GM21526 (cell line): ENCODE measurements around the gene RUFY3.
A peak's percentile ranks its signal among the peaks of the same experiment; 100 is the strongest.
"Not testable (repeated sequence)": the region's sequence is repeated elsewhere in the genome, so short reads cannot be mapped to it uniquely, and the experiment has no call there.

Source experiments
- ATAC-seq: cut with Tn5 transposase; IDR thresholded peaks from one replicate; pipeline ENCODE4 v1.9.1; 2021; ENCODE audit warnings: moderate library complexity; ENCODE audit not compliant: unreplicated experiment, low FRiP score

The RUFY3 gene

DNA sequence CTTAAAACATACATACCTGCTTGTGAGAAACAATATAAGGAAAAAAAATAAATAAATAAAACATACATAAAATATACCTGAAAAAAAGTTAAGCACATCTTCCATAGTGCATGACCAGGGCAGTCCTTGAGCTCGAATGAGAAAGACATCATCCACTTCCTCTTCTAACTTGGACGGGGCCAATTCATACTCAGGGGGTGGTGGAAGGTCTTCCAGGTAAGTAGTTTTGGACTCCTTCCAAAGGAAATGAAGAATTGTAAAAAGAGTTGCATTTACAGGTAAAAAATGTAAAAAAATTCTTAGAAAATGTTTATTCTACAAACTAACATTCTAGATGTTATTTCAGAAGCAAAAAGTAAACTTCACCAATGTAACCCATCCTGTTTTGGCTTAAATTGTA is 114.3 kb downstream of the RUFY3 start:
- no peak for ATAC-seq

DNA sequence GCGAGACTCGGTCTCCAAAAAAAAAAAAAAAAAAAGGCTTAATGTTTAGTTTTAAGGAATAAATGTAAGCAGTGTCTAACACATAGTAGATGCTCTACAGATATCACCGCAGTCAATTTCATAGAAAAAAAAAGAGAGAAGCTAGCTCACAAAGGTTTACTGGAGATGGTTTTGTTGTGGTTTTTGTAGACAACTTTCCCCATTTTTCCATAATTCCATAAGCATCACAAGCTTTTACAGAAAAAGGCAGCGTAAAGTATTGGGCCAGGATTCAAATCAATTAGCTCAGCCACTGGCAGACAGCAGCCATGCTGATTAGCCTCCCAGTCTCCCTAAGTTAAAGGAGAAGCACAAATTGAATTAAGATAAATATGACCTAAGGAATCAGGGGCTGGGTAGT is 116.4 kb downstream of the RUFY3 start:
- no peak for ATAC-seq

GRCh38 chr4:70838666-70839588 is 117.2 kb downstream of the RUFY3 start:
- peak; percentile 59 for ATAC-seq

DNA sequence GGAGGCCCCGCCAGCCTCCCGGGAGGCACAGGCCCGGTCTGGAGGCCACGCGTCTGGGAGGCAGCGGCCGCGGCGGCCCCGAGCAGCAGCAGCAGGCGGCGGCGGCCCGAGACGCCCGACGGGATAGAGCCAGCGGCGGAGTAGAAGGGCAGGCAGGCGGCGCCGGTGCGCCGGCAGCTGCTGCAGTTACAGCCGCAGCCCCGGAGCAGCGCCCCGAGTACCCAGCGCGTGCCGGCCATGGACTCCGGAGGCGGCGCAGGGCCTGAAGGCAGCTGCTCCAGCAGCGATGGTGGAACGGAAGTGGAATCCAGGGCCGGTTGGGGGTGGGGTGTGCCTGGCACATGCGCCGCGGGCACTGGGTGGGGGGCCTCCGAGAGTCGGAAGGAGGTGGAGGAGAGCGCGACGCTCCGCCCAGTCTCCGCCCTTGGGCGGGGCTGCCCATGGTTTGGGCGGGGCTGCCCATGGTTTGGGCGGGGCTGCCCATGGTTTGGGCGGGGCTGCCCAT is 117.9 kb downstream of the RUFY3 start, which contains the start of gene GRSF1:
GRSF1 (minus strand) TSS at position 302 of the 505 bp plus-strand sequence; CDS start at position 239, 63 bp downstream.
- ATAC-seq, result peak; percentile 63

- ATAC-seq, result not testable (repeated sequence)
Observed at GRCh38 chr4:70840137-70840536, 118.4 kb downstream of the RUFY3 start.

- ATAC-seq, result not testable (repeated sequence)
Observed at GRCh38 chr4:70840631-70841030, 118.9 kb downstream of the RUFY3 start.

- ATAC-seq, result no peak
Observed at GRCh38 chr4:70841211-70841610, 119.4 kb downstream of the RUFY3 start.

DNA sequence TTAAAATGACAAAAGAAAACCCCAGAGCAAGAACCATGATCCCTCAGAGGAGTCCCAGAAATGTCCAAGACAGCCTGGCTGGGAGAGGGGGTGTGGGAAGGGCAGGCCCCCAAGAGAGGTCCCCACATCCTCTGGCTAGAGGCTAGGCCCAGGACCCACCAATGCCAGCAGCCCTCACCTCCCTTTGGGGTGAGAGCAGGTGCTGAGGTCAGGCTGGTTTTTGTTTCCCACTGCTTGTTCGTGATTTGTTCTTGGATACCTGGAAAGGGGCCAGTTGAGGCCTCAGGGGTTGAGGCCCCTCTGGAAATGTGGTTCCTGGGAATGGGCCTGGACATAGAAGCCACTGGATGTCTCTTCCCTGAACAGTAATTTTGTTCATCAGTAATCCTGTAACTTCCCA is 120.2 kb downstream of the RUFY3 start:
- no peak for ATAC-seq

DNA sequence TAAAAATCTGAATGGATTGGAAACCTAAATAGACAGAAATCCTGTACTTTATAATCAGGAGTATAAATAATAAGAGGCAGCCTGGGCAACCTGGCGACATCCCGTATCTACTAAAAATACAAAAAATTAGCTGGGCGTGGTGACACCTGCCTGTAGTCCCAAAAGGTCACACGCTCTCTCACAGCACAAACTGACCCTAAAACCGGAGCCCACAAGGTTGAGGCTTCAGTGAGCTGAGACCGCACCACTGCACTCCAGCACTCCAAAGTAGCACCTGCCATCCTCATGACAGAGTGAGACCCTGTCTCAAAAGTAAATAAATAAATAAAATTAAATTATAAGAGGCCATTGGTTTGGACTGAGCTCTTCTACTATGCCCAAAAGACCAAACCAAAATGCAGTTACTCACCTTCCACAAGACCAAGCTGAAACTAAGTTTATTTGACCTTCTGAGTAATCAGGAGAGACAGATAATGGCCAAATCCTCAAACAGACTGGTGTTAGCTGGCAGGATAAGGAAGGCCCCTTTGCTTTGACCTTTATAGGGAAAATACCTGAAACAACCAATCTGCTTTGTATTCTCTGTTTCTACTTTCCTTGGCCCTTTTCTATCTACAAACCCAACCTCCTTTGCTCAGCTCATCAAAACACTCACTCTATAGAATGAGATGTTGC is 121.1 kb downstream of the RUFY3 start:
- ATAC-seq, result peak; percentile 25

GRCh38 chr4:70844180-70844579 is 122.4 kb downstream of the RUFY3 start:
- ATAC-seq, result peak; percentile 34

- no peak for ATAC-seq
Observed at GRCh38 chr4:70849291-70849690, 127.5 kb downstream of the RUFY3 start.

DNA sequence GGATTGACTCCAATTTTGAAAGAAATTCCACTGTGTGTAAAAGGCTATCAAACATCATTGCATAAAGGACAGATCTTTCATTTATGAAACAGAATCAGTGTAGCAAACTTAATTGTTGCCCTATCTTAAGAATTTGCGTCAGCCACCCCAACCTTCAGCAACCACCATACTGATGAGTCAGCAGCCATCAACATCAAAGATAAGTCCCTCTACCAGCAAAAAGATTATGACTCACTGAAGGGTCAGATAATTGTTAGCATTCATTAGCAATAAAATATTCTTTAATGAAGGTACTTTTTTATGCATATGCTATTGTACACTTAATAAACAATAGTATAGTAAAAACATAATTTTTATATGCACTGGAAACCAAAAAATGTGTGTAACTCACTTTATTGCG is 133.7 kb downstream of the RUFY3 start:
- no peak for ATAC-seq
